ENCODE results near the gene VPS13D.
"Not testable (repeated sequence)": the region's sequence is repeated elsewhere in the genome, so short reads cannot be mapped to it uniquely, and the experiment has no call there.

VPS13D gene

GRCh38 chr1:12196641-12197482, 33.0 kb upstream of the VPS13D start:
- DNase-seq (ENCODE audit: low spot score): peak; percentile 54

- no peak for DNase-seq (ENCODE audit: low spot score)
Observed at GRCh38 chr1:12197483-12197880, 32.3 kb upstream of the VPS13D start.

- DNase-seq (ENCODE audit: low spot score): no peak
Observed at GRCh38 chr1:12200208-12200607, 29.6 kb upstream of the VPS13D start.

GRCh38 chr1:12201352-12202189, 28.3 kb upstream of the VPS13D start:
- no peak for DNase-seq (ENCODE audit: low spot score)

GRCh38 chr1:12202190-12202497, 27.7 kb upstream of the VPS13D start:
- no peak for DNase-seq (ENCODE audit: low spot score)

- DNase-seq (ENCODE audit: low spot score): no peak
Observed at GRCh38 chr1:12202577-12202976, 27.3 kb upstream of the VPS13D start.

- DNase-seq (ENCODE audit: low spot score): no peak
Observed at GRCh38 chr1:12203216-12204007, 26.4 kb upstream of the VPS13D start.

- DNase-seq (ENCODE audit: low spot score): no peak
Observed at GRCh38 chr1:12204140-12204539, 25.7 kb upstream of the VPS13D start.

GRCh38 chr1:12204754-12205658, 24.8 kb upstream of the VPS13D start:
- no peak for DNase-seq (ENCODE audit: low spot score)

GRCh38 chr1:12206238-12206637, 23.6 kb upstream of the VPS13D start:
- DNase-seq (ENCODE audit: low spot score): no peak

- DNase-seq (ENCODE audit: low spot score): no peak
Observed at GRCh38 chr1:12206792-12207424, 22.9 kb upstream of the VPS13D start.

GRCh38 chr1:12208271-12208670, 21.6 kb upstream of the VPS13D start:
- no peak for DNase-seq (ENCODE audit: low spot score)

- peak; percentile 93 for DNase-seq (ENCODE audit: low spot score)
Observed at GRCh38 chr1:12208764-12209494, 20.9 kb upstream of the VPS13D start.

GRCh38 chr1:12209495-12209832, 20.4 kb upstream of the VPS13D start:
- DNase-seq (ENCODE audit: low spot score): no peak

GRCh38 chr1:12215118-12215961, 14.5 kb upstream of the VPS13D start:
- DNase-seq (ENCODE audit: low spot score): no peak

GRCh38 chr1:12219800-12220199, 10.0 kb upstream of the VPS13D start:
- DNase-seq (ENCODE audit: low spot score): no peak

- no peak for DNase-seq (ENCODE audit: low spot score)
Observed at GRCh38 chr1:12220890-12221289, 8.9 kb upstream of the VPS13D start.

- DNase-seq (ENCODE audit: low spot score): not testable (repeated sequence)
Observed at GRCh38 chr1:12222700-12223099, 7.1 kb upstream of the VPS13D start.

- DNase-seq (ENCODE audit: low spot score): not testable (repeated sequence)
Observed at GRCh38 chr1:12224092-12224491, 5.7 kb upstream of the VPS13D start.

Measured in GM03348 (cell line).